ENCODE data around the gene NANOG. TPM values are rescaled to one million over a fixed set of nuclear protein-coding genes. Genes with fewer than 3 reads are reported as not detected.
"Not testable (repeated sequence)": the region's sequence is repeated elsewhere in the genome, so short reads cannot be mapped to it uniquely, and the experiment has no call there.

NANOG gene
- 198 TPM for polyA plus RNA-seq (2013, experiment 1 of 2)
- 200 TPM for polyA plus RNA-seq (2013, experiment 2 of 2)

DNA sequence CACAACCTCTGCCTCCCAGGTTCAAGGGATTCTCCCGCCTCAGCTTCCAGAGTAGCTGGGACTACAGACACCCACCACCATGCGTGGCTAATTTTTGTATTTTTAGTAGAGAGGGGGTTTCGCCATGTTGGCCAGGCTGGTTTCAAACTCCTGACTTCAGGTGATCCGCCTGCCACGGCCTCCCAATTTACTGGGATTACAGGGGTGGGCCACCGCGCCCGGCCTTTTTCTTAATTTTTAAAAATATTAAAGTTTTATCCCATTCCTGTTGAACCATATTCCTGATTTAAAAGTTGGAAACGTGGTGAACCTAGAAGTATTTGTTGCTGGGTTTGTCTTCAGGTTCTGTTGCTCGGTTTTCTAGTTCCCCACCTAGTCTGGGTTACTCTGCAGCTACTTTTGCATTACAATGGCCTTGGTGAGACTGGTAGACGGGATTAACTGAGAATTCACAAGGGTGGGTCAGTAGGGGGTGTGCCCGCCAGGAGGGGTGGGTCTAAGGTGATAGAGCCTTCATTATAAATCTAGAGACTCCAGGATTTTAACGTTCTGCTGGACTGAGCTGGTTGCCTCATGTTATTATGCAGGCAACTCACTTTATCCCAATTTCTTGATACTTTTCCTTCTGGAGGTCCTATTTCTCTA, at the start of gene NANOG:
NANOG (plus strand) TSS at position 519 of the 645 bp plus-strand sequence. CDS start 213 bp downstream, outside the sequence.
- H4K8ac ChIP-seq (ENCODE audit: low read depth, low read length); H3K36me3 ChIP-seq (ENCODE audit: control insufficient read depth, insufficient read depth, low read length); H3K79me1 ChIP-seq (ENCODE audit: low read length); H3K27me3 ChIP-seq (ENCODE audit: insufficient read depth, low read length, poor library complexity); H3K23ac ChIP-seq (ENCODE audit: low read length); H3K4me1 ChIP-seq (ENCODE audit: control insufficient read depth, low read depth, low read length): not testable (repeated sequence)
- H2BK15ac ChIP-seq (replicated peaks; ENCODE audit: low read depth): peak within 1 kb of the TSS; percentile 67
- peak within 1 kb of the TSS; percentile 93 for H3K18ac ChIP-seq (ENCODE audit: low read length)
- peak within 1 kb of the TSS; percentile 88 for H2BK5ac ChIP-seq (ENCODE audit: low read length)
- peak within 1 kb of the TSS; percentile 68 for H4K5ac ChIP-seq (ENCODE audit: low read length)
- peak within 1 kb of the TSS; percentile 94 for H3K4ac ChIP-seq (ENCODE audit: low read depth, low read length)
- H3K4me3 ChIP-seq (ENCODE audit: low read length): peak within 1 kb of the TSS; percentile 73
- peak within 1 kb of the TSS; percentile 71 for H3K27ac ChIP-seq (ENCODE audit: low read depth, low read length)
- no CpG with 5 or more reads among the region's 13 CpGs for WGBS (ENCODE audit: extremely low coverage, insufficient coverage, low lambda C conversion rate)
- H3K79me2 ChIP-seq (ENCODE audit: control insufficient read depth, insufficient read depth, low read length): peaks cover 30% of the 10 kb centered on the region
- H3K9ac ChIP-seq (ENCODE audit: low read length): peak within 1 kb of the TSS; percentile 76
- H2BK120ac ChIP-seq (ENCODE audit: low read depth, low read length): peak within 1 kb of the TSS; percentile 97
- peak; percentile 70 for DNase-seq
- H3K4me2 ChIP-seq (ENCODE audit: low read length): peak within 1 kb of the TSS; percentile 17
- peak within 1 kb of the TSS; percentile 61 for H2AK5ac ChIP-seq (ENCODE audit: low read length)
- peak within 1 kb of the TSS; percentile 92 for H3K56ac ChIP-seq (ENCODE audit: low read length)

DNA sequence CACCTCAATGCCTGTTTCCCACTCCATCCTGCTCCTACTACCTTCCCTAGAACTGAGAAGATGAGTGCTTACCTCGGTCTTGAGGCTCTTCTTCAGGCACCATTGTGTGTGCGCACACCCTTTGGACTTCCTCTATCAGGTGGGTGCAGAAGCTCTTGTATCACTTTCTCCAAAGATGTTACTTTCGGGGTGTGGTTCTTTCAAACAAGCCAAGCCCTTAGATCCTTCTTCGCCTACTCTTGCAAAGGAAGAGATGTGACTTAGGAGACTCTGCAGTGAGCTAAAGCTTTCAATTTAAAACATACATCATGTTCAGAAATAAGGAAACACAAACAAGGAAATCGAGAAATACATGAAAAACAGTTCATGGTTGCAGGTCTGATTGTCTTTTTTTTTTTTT, 42.0 kb upstream of the NANOG start, which contains the start of gene CLEC4C:
CLEC4C (minus strand) TSS at position 130 of the 400 bp plus-strand sequence; CDS start at position 103, 27 bp downstream.
- Histone ChIP-seq H3K4me2 (ENCODE audit: low read length) (no peak within 1 kb of the TSS), H3K9ac (ENCODE audit: low read length) (no peak within 1 kb of the TSS), H4K5ac (ENCODE audit: low read length) (no peak within 1 kb of the TSS), H3K27me3 (ENCODE audit: insufficient read depth, low read length, poor library complexity) (no peaks in the 10 kb centered on the region), H3K27ac (ENCODE audit: low read depth, low read length) (no peak within 1 kb of the TSS), H3K18ac (ENCODE audit: low read length) (no peak within 1 kb of the TSS), H2BK120ac (ENCODE audit: low read depth, low read length) (no peak within 1 kb of the TSS), H2BK15ac (replicated peaks; ENCODE audit: low read depth) (no peak within 1 kb of the TSS), H3K4ac (ENCODE audit: low read depth, low read length) (no peak within 1 kb of the TSS), H3K79me1 (ENCODE audit: low read length) (no peaks in the 10 kb centered on the region), H3K4me1 (ENCODE audit: control insufficient read depth, low read depth, low read length) (no peaks in the 10 kb centered on the region), H2AK5ac (ENCODE audit: low read length) (no peak within 1 kb of the TSS), H3K36me3 (ENCODE audit: control insufficient read depth, insufficient read depth, low read length) (no peaks in the 10 kb centered on the region), H3K56ac (ENCODE audit: low read length) (no peak within 1 kb of the TSS), H3K4me3 (ENCODE audit: low read length) (no peak within 1 kb of the TSS), H3K79me2 (ENCODE audit: control insufficient read depth, insufficient read depth, low read length) (no peaks in the 10 kb centered on the region), H2BK5ac (ENCODE audit: low read length) (no peak within 1 kb of the TSS), H3K23ac (ENCODE audit: low read length) (no peak within 1 kb of the TSS), H4K8ac (ENCODE audit: low read depth, low read length) (no peak within 1 kb of the TSS)
- DNase-seq: no peak
- WGBS (ENCODE audit: extremely low coverage, insufficient coverage, low lambda C conversion rate): no CpG with 5 or more reads among the region's 5 CpGs

DNA sequence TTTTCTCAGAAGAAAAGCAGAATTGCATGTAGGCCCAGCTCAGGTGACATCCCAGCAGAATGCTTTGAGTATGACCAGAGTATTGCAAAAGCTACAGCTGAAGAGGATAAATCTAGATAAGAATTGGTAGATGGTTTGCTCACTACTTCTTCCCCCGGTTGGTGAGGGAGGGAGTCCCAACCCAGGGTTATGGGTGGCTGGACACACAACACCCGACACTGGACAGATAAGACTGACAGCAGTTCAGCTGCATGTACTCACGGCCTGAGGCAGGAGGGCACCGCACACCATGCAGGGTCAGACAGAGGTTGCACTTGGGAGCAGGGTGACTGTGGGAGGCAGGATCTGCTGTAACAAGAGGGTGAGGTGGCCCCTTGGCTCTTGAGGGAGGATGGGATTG, 40.4 kb upstream of the NANOG start:
- Histone ChIP-seq H3K4me2 (ENCODE audit: low read length) (no peak overlapping the region), H3K36me3 (ENCODE audit: control insufficient read depth, insufficient read depth, low read length) (no peaks in the 10 kb centered on the region), H2BK5ac (ENCODE audit: low read length) (no peak overlapping the region), H3K4me1 (ENCODE audit: control insufficient read depth, low read depth, low read length) (no peaks in the 10 kb centered on the region), H3K79me1 (ENCODE audit: low read length) (no peaks in the 10 kb centered on the region), H3K27ac (ENCODE audit: low read depth, low read length) (no peak overlapping the region), H3K4me3 (ENCODE audit: low read length) (no peak overlapping the region), H3K79me2 (ENCODE audit: control insufficient read depth, insufficient read depth, low read length) (no peaks in the 10 kb centered on the region), H3K18ac (ENCODE audit: low read length) (no peak overlapping the region), H3K9ac (ENCODE audit: low read length) (no peak overlapping the region), H3K4ac (ENCODE audit: low read depth, low read length) (no peak overlapping the region), H2AK5ac (ENCODE audit: low read length) (no peak overlapping the region), H3K56ac (ENCODE audit: low read length) (no peak overlapping the region), H3K23ac (ENCODE audit: low read length) (no peak overlapping the region), H4K8ac (ENCODE audit: low read depth, low read length) (no peak overlapping the region), H2BK120ac (ENCODE audit: low read depth, low read length) (no peak overlapping the region), H2BK15ac (replicated peaks; ENCODE audit: low read depth) (no peak overlapping the region), H3K27me3 (ENCODE audit: insufficient read depth, low read length, poor library complexity) (no peaks in the 10 kb centered on the region), H4K5ac (ENCODE audit: low read length) (no peak overlapping the region)
- no peak for DNase-seq
- no CpG with 5 or more reads among the region's 4 CpGs for WGBS (ENCODE audit: extremely low coverage, insufficient coverage, low lambda C conversion rate)

DNA sequence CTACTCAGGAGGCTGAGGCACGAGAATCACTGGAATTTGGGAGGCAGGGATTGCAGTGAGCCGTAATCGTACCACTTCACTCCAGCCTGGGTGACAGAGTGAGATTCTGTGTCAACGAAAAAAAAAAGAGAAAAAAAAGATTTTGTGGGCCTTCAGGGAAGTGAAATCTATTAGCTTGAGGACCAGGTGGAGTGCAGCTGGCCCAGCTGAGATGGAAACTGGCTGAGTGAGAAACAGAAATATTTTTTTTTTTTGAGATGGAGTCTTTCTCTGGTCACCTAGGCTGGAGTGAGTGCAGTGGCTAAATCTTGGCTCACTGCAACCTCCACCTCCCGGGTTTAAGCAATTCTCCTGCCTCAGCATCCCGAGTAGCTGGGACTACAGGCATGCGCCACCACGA, 39.8 kb upstream of the NANOG start:
- no peaks in the 10 kb centered on the region for H3K4me1 ChIP-seq (ENCODE audit: control insufficient read depth, low read depth, low read length)
- no peaks in the 10 kb centered on the region for H3K27me3 ChIP-seq (ENCODE audit: insufficient read depth, low read length, poor library complexity)
- H3K9ac ChIP-seq (ENCODE audit: low read length): no peak overlapping the region
- H3K79me1 ChIP-seq (ENCODE audit: low read length): no peaks in the 10 kb centered on the region
- WGBS (ENCODE audit: extremely low coverage, insufficient coverage, low lambda C conversion rate): no CpG with 5 or more reads among the region's 8 CpGs
- no peak for DNase-seq
- no peak overlapping the region for H4K5ac ChIP-seq (ENCODE audit: low read length)
- H3K4me2 ChIP-seq (ENCODE audit: low read length): no peak overlapping the region
- H3K23ac ChIP-seq (ENCODE audit: low read length): no peak overlapping the region
- H3K36me3 ChIP-seq (ENCODE audit: control insufficient read depth, insufficient read depth, low read length): no peaks in the 10 kb centered on the region
- H3K4ac ChIP-seq (ENCODE audit: low read depth, low read length): no peak overlapping the region
- no peak overlapping the region for H2BK120ac ChIP-seq (ENCODE audit: low read depth, low read length)
- no peak overlapping the region for H4K8ac ChIP-seq (ENCODE audit: low read depth, low read length)
- no peak overlapping the region for H2BK5ac ChIP-seq (ENCODE audit: low read length)
- H3K4me3 ChIP-seq (ENCODE audit: low read length): no peak overlapping the region
- H3K56ac ChIP-seq (ENCODE audit: low read length): no peak overlapping the region
- H2AK5ac ChIP-seq (ENCODE audit: low read length): no peak overlapping the region
- H3K79me2 ChIP-seq (ENCODE audit: control insufficient read depth, insufficient read depth, low read length): no peaks in the 10 kb centered on the region
- H2BK15ac ChIP-seq (replicated peaks; ENCODE audit: low read depth): no peak overlapping the region
- H3K18ac ChIP-seq (ENCODE audit: low read length): no peak overlapping the region
- H3K27ac ChIP-seq (ENCODE audit: low read depth, low read length): no peak overlapping the region

DNA sequence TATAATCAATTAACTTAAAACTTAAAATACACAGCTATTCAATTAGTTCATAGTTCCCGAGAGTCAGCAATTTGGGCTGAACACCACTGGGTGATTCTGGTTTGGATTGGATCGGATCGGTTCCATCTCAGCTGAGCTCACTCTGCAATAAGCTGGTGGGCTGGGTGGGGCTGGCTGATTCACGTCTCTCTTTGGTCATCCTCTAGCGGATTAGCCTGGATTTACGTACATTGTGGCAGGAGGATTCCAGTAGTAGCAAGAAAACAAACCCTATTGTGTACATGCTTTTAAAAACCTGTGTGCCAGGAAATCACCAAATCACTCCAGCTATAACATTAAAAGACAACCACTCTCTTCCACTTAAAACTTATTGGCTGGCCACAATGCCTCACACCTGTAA, 38.9 kb upstream of the NANOG start:
- Histone ChIP-seq H3K4ac (ENCODE audit: low read depth, low read length) (no peak overlapping the region), H3K4me2 (ENCODE audit: low read length) (no peak overlapping the region), H2BK5ac (ENCODE audit: low read length) (no peak overlapping the region), H3K18ac (ENCODE audit: low read length) (no peak overlapping the region), H3K79me2 (ENCODE audit: control insufficient read depth, insufficient read depth, low read length) (no peaks in the 10 kb centered on the region), H3K4me1 (ENCODE audit: control insufficient read depth, low read depth, low read length) (no peaks in the 10 kb centered on the region), H2AK5ac (ENCODE audit: low read length) (no peak overlapping the region), H3K56ac (ENCODE audit: low read length) (no peak overlapping the region), H3K36me3 (ENCODE audit: control insufficient read depth, insufficient read depth, low read length) (no peaks in the 10 kb centered on the region), H3K79me1 (ENCODE audit: low read length) (no peaks in the 10 kb centered on the region), H3K27ac (ENCODE audit: low read depth, low read length) (no peak overlapping the region), H2BK15ac (replicated peaks; ENCODE audit: low read depth) (no peak overlapping the region), H3K4me3 (ENCODE audit: low read length) (no peak overlapping the region), H4K5ac (ENCODE audit: low read length) (no peak overlapping the region), H3K9ac (ENCODE audit: low read length) (no peak overlapping the region), H3K27me3 (ENCODE audit: insufficient read depth, low read length, poor library complexity) (no peaks in the 10 kb centered on the region), H3K23ac (ENCODE audit: low read length) (no peak overlapping the region), H4K8ac (ENCODE audit: low read depth, low read length) (no peak overlapping the region), H2BK120ac (ENCODE audit: low read depth, low read length) (no peak overlapping the region)
- no peak for DNase-seq
- WGBS (ENCODE audit: extremely low coverage, insufficient coverage, low lambda C conversion rate): no CpG with 5 or more reads among the region's 6 CpGs

DNA sequence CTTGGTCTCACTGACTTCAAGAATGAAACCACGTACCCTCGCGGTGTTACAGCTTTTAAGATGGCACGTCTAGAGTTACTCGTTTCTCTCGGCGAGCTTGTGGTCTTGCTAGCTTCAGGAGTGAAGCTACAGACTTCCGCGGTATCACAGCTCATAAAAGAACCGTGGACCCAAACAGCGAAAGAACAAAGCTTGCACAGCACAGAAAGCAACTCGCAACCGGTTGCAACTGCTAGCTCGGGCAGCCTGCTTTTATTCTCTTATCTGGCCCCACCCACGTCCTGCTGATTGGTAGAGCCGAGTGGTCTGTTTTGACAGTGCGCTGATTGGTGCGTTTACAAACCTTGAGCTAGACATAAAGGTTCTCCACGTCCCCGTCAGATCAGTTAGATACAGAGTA, 37.8 kb upstream of the NANOG start:
- no peak overlapping the region for H3K18ac ChIP-seq (ENCODE audit: low read length)
- WGBS (ENCODE audit: extremely low coverage, insufficient coverage, low lambda C conversion rate): no CpG with 5 or more reads among the region's 20 CpGs
- H3K9ac ChIP-seq (ENCODE audit: low read length): no peak overlapping the region
- no peaks in the 10 kb centered on the region for H3K36me3 ChIP-seq (ENCODE audit: control insufficient read depth, insufficient read depth, low read length)
- H3K4me1 ChIP-seq (ENCODE audit: control insufficient read depth, low read depth, low read length): no peaks in the 10 kb centered on the region
- no peak overlapping the region for H4K5ac ChIP-seq (ENCODE audit: low read length)
- H3K27me3 ChIP-seq (ENCODE audit: insufficient read depth, low read length, poor library complexity): no peaks in the 10 kb centered on the region
- H2BK15ac ChIP-seq (replicated peaks; ENCODE audit: low read depth): no peak overlapping the region
- H4K8ac ChIP-seq (ENCODE audit: low read depth, low read length): no peak overlapping the region
- no peak overlapping the region for H3K4me3 ChIP-seq (ENCODE audit: low read length)
- no peaks in the 10 kb centered on the region for H3K79me2 ChIP-seq (ENCODE audit: control insufficient read depth, insufficient read depth, low read length)
- no peaks in the 10 kb centered on the region for H3K79me1 ChIP-seq (ENCODE audit: low read length)
- no peak overlapping the region for H3K56ac ChIP-seq (ENCODE audit: low read length)
- no peak overlapping the region for H2AK5ac ChIP-seq (ENCODE audit: low read length)
- no peak overlapping the region for H2BK120ac ChIP-seq (ENCODE audit: low read depth, low read length)
- DNase-seq: no peak
- H2BK5ac ChIP-seq (ENCODE audit: low read length): no peak overlapping the region
- H3K4ac ChIP-seq (ENCODE audit: low read depth, low read length): no peak overlapping the region
- H3K23ac ChIP-seq (ENCODE audit: low read length): no peak overlapping the region
- no peak overlapping the region for H3K4me2 ChIP-seq (ENCODE audit: low read length)
- no peak overlapping the region for H3K27ac ChIP-seq (ENCODE audit: low read depth, low read length)
